GM10248 (cell line): ENCODE results near the gene FAM53A.

Experiments
- CTCF ChIA-PET: fragments of 300-600 bp; sonication (Branson Sonifier 250); formaldehyde crosslinking; extraction: SDS; loops from one replicate; lab custom pipeline; 2021; ENCODE audit warnings: antibody characterized with exemption; lab: Yijun Ruan, JAX
- POLR2A ChIA-PET: fragments of 350-650 bp; sonication (Branson Sonifier 250); formaldehyde crosslinking; extraction: SDS; loops from one replicate; lab custom pipeline; 2020; ENCODE audit warnings: antibody characterized with exemption; lab: Yijun Ruan, JAX
- DNase-seq: peaks from one replicate; pipeline ENCODE4 v3.0.0; 2012; ENCODE audit errors: extremely low spot score
- CTCF ChIP-seq: IDR thresholded peaks from 2 replicates; pipeline ENCODE4 v1.5.1; 2012; ENCODE audit warnings: mild to moderate bottlenecking, low read depth; ENCODE audit errors: extremely low read depth, missing control alignments, control extremely low read depth

The FAM53A gene

DNA sequence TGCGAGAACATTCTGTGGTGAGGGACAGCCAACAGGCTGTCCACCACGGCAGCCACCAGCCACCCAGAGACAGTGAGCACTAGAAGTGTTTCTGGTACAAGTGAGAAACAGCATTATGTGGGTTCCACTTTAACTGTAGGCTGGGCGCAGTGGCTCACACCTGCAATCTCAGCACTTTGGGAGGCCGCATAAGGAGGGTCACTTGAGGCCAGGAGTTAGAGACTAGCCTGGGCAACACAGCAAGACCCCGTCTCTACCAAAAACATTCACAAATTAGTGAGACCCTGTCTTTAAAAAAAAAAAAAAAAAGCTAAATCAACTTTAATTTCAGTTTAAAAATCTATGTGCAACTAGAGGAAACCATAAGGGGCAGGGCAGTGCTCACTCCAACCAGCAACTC lies 20.6 kb downstream of the FAM53A start:
- ChIA-PET CTCF (interaction anchor here (2.1 kb wide), 1 partner anchor 30 kb away, joined by 9 read pairs; no protein-coding TSS in a partner anchor), POLR2A (interaction anchor here (0.6 to 0.7 kb wide), 2 partner anchors 276 to 554 kb away, joined by 4 to 5 read pairs; no protein-coding TSS in a partner anchor)
- TF ChIP-seq CTCF: no peak
- no peak for DNase-seq

DNA sequence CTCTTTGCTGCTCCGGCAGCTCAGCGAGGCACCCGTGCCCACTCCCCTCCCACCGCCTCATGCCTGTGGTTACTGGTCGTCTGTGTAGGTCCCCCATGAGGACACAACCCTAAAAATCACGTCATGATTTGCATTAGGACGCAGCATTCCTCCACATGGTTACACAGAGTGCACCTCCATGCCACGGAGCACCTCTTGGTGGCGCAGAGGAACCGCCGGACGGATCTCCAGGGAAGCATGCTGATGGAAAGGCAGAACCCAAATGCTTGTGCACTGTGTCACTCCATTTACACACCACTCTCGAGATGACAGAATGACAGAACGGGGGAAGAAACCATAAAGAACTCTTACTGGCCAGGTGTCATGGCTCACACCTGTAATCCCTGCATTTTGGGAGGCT lies 22.4 kb downstream of the FAM53A start:
- POLR2A ChIA-PET: no interaction called here
- no peak for DNase-seq
- no peak for TF ChIP-seq CTCF
- CTCF ChIA-PET: interaction anchor here (1.1 to 2.1 kb wide), 2 partner anchors 13 to 32 kb away, joined by 3 to 9 read pairs; no protein-coding TSS in a partner anchor

- no peak for TF ChIP-seq CTCF
- POLR2A ChIA-PET: no interaction called here
- DNase-seq: no peak
- CTCF ChIA-PET: interaction anchor here (1.1 kb wide), 1 partner anchor 14 kb away, joined by 3 read pairs; no protein-coding TSS in a partner anchor
Observed at GRCh38 chr4:1660948-1661677, 23.0 kb downstream of the FAM53A start.

DNA sequence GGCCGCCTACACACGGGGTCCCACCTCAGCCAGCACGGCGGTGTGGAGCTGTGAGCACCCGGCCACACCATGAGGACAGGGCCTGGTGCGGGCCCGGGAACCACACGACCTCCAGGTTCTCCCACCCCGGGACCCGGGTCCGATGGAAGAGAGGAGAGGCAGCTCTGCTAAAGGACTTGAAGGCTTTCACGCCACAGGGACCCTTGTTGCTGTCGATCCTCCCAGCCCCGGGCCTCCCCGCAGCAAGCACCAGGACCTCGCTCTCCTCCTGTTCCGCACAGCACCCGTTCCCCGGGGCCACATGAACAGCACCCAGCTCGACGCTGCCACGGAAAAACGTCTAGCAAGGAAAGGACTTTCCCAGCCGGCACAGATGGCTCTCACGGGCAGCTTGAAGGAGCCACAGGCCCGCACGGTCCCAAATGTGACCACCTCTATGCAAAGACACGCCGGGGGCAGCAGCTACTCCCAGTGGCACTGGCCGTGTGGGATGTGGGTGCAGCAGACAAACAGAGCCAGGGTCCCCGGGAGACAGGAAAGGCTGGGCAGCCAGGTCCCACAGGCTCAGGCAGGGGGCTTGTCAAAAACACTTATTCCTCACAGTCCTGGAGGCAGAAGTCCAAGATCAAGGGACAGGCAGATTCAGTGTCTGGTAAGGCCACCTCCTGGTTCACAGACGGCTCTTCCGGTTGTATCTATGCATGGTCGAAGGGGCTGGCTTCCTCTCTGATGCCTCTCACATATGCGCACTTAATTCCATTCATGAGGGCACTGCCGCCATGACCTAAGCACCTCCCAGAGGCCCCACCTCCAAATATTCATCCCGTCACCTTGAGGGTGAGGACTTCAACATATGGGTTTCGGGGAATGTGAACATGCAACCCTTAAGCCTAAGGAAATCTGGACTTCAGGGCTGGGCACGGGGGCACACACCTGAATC lies 24.7 kb downstream of the FAM53A start:
- POLR2A ChIA-PET: no interaction called here
- TF ChIP-seq CTCF: no peak
- DNase-seq: no peak
- CTCF ChIA-PET: no interaction called here

DNA sequence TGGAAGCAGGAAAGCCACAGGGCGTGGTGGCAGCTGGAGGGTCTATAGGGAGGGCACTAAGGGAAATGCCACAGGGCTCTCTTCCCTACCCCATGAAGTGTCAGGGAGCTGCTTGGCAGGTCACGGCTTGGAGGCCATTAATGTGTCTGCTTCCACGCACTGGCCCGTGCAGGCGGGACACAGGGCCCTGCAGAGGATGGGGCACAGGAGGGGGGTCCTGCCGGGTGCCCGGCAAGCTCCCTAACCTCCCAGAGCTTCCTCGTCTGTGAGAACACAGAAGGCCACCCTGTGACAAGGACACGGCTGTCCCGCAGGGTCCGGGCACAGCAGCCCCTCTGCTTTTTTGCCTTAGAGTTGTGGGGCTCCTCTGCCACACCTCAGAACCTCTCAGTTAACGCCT lies 25.5 kb downstream of the FAM53A start:
- no peak for DNase-seq
- no peak for TF ChIP-seq CTCF
- POLR2A ChIA-PET: no interaction called here
- CTCF ChIA-PET: interaction anchor here (0.8 kb wide), 1 partner anchor 241 kb away, joined by 3 read pairs; no protein-coding TSS in a partner anchor

DNA sequence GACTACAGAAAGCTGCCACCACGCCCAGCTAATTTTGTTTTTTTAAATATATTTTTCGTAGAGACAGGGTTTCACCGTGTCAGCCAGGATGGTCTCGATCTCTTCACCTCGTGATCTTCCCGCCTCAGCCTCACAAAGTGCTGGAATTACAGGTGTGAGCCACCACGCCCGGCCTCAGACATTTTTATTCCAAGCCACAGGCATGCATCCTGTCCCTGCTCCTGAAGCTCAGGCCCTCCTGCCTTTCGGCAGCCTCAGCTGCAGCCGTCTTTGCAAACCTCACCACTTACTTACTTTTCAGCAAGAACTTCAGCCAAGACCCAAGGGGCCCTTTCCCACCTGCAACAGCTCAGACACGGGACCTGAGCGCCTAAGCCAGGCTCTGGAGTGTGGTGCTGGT lies 26.0 kb downstream of the FAM53A start:
- TF ChIP-seq CTCF: no peak
- ChIA-PET POLR2A (no interaction called here), CTCF (interaction anchor here (0.8 to 1.2 kb wide), 3 partner anchors 9 to 242 kb away, joined by 3 to 4 read pairs (median 3); no protein-coding TSS in a partner anchor)
- no peak for DNase-seq
